GM12878 (cell line): ENCODE measurements around the gene ZDHHC7. TPM values are rescaled to one million over a fixed set of nuclear protein-coding genes. Genes with fewer than 3 reads are reported as not detected.

Experiments
- ATAC-seq: fragments of 200-7000 bp; cut with Tn5 transposase; 3 replicates; pipeline ENCODE4 v1.9.1; 2020; ENCODE audit warnings: mild to moderate bottlenecking, moderate library complexity
- BruUV-seq: library from RNA; stranded (reverse); fragments of 400-500 nt; replicated peaks from 2 replicates; lab custom pipeline; 2021; lab: Mats Ljungman, UMichigan
- CTCF ChIA-PET: fragments of 300-600 bp; sonication (Branson Sonifier 250); formaldehyde crosslinking; extraction: SDS; loops from one replicate; lab custom pipeline; 2021; ENCODE audit warnings: inconsistent platforms; lab: Yijun Ruan, JAX
- POLR2A ChIA-PET: fragments of 350-600 bp; formaldehyde crosslinking; extraction: SDS; loops from one replicate; lab custom pipeline; 2021; ENCODE audit warnings: inconsistent platforms; lab: Charles Lee
- RAD21 ChIA-PET: fragments of 300-600 bp; sonication (Branson Sonifier 250); formaldehyde crosslinking; loops from one replicate; lab custom pipeline; 2023; ENCODE audit warnings: antibody characterized with exemption; ENCODE audit not compliant: unreplicated experiment; lab: Charles Lee
- SMC1A ChIA-PET: fragments of 300-600 bp; sonication (Branson Sonifier 250); formaldehyde crosslinking; loops from one replicate; lab custom pipeline; 2023; ENCODE audit not compliant: unreplicated experiment, uncharacterized antibody; lab: Charles Lee
- DNase-seq: peaks from one replicate; pipeline ENCODE4 v3.0.0-alpha.2; 2011; ENCODE audit warnings: low read depth, low spot score
- FAIRE-seq: peaks from 3 replicates; lab custom pipeline; 2011; peaks lifted over from hg19 to GRCh38; lab: Jason Lieb, UNC
- H2AFZ ChIP-seq: 2 replicates; pipeline ENCODE4 v1.6.0; 2011; ENCODE audit warnings: low read depth, low read length, control low read depth; ENCODE audit not compliant: control insufficient read depth
- H3K27ac ChIP-seq: 2 replicates; pipeline ENCODE4 v1.5.1; 2011; ENCODE audit warnings: control low read depth; ENCODE audit not compliant: control insufficient read depth, insufficient read depth
- H3K27me3 ChIP-seq, 2 experiments: replicated peaks in 1 of 2; 2 replicates each; pipeline versions ENCODE4 v1.6.0 to v1.6.1; 2011; ENCODE audit warnings: low read length in 1 of 2; ENCODE audit not compliant: control insufficient read depth in 2 of 2, insufficient read depth in 2 of 2
- H3K36me3 ChIP-seq, 2 experiments: 2 replicates each; pipeline ENCODE4 v1.5.1; 2011; ENCODE audit warnings: low read length in 1 of 2; ENCODE audit not compliant: control insufficient read depth in 2 of 2, insufficient read depth in 2 of 2
- H3K4me1 ChIP-seq: 2 replicates; pipeline ENCODE4 v1.6.1; 2011; ENCODE audit warnings: mild to moderate bottlenecking, low read length, moderate library complexity, mixed read lengths; ENCODE audit not compliant: control insufficient read depth, insufficient read depth
- H3K4me2 ChIP-seq: 2 replicates; pipeline ENCODE4 v1.6.0; 2011; ENCODE audit warnings: control low read depth; ENCODE audit not compliant: control insufficient read depth, insufficient read depth
- H3K4me3 ChIP-seq: fragments of 200-600 bp; sonication (generic); 2 replicates; pipeline ENCODE4 v1.5.1; 2016
- H3K79me2 ChIP-seq: 2 replicates; pipeline ENCODE4 v1.6.0; 2011; ENCODE audit warnings: low read length; ENCODE audit not compliant: control insufficient read depth, insufficient read depth
- H3K9ac ChIP-seq: 2 replicates; pipeline ENCODE4 v1.8.0; 2011; ENCODE audit warnings: low read length, control low read depth, mixed read lengths; ENCODE audit not compliant: control insufficient read depth, insufficient read depth
- H3K9me3 ChIP-seq: replicated peaks from 3 replicates; pipeline ENCODE4 v1.5.1; 2011; ENCODE audit warnings: mild to moderate bottlenecking, low read length; ENCODE audit not compliant: control insufficient read depth, insufficient read depth
- H4K20me1 ChIP-seq: 2 replicates; pipeline ENCODE4 v1.6.0; 2011; ENCODE audit not compliant: control insufficient read depth, insufficient read depth
- MXI1 ChIP-seq: fragments of 150-350 bp; IDR thresholded peaks from 2 replicates; pipeline ENCODE4 v1.6.1; 2011; ENCODE audit warnings: low read depth, mild to moderate bottlenecking, inconsistent platforms, low read length, improper control_type of control experiment
- SKIL ChIP-seq: fragments of 450-650 bp; IDR thresholded peaks from 2 replicates; pipeline ENCODE4 v1.6.1; 2017; ENCODE audit warnings: mild to moderate bottlenecking, low read depth, inconsistent platforms; ENCODE audit not compliant: poor library complexity, severe bottlenecking
- SMC3 ChIP-seq: IDR thresholded peaks from 2 replicates; pipeline ENCODE4 v1.6.1; 2011; ENCODE audit warnings: low read length, improper control_type of control experiment, borderline replicate concordance
- SPI1 ChIP-seq: IDR thresholded peaks from 2 replicates; pipeline ENCODE4 v1.6.1; 2011; ENCODE audit warnings: low read depth, mild to moderate bottlenecking, low read length, moderate library complexity, borderline replicate concordance; ENCODE audit not compliant: insufficient read depth
- SRF ChIP-seq, 2 experiments: IDR thresholded peaks; 2 replicates each; pipeline ENCODE4 v1.6.1; 2011; ENCODE audit warnings: low read depth in 2 of 2, low read length in 2 of 2, mild to moderate bottlenecking in 1 of 2, moderate library complexity in 1 of 2
- TCF12 ChIP-seq: IDR thresholded peaks from 2 replicates; pipeline ENCODE4 v1.6.1; 2011; ENCODE audit warnings: low read depth, mild to moderate bottlenecking, low read length
- USF2 ChIP-seq: IDR thresholded peaks from 2 replicates; pipeline ENCODE4 v1.6.1; 2011; ENCODE audit warnings: low read depth, low read length, improper control_type of control experiment, borderline replicate concordance
- ZBED1 ChIP-seq: IDR thresholded peaks from 2 replicates; pipeline ENCODE4 v1.6.1; 2016; ENCODE audit warnings: borderline replicate concordance
- WGBS: methylation state at CpG from one replicate; pipeline ENCODE4 v1.1.6; 2016; ENCODE audit warnings: low lambda C conversion rate; ENCODE audit not compliant: insufficient replicate concordance, insufficient coverage; ENCODE audit errors: missing lambda C conversion rate; 5-methylcytosine and 5-hydroxymethylcytosine counted together
- in situ Hi-C: fragments of 300-500 bp; cut with MboI; formaldehyde crosslinking; loops from 9 replicates; pipeline ENCODE4 v1.14.3; 2018; ENCODE audit warnings: mixed read lengths
- intact Hi-C: fragments of 100-400 bp; cut with micrococcal nuclease; formaldehyde crosslinking; loops from one replicate; pipeline ENCODE4 v1.14.2; 2022; ENCODE audit not compliant: unreplicated experiment
- polyA plus RNA-seq, 11 experiments: library from polyadenylated mRNA; depleted of rRNA in 4 of 11; unstranded in 6 of 11; stranded (reverse) in 5 of 11; fragments of >200 nt; fragmentation: Nextera tagmentation in 4 of 11; fragmentation: Illumina TruSeq in 1 of 11; extraction: Ambion mirVana in 4 of 11; extraction: Trizol in 1 of 11; gene quantifications; 1 replicate in 1 of 11; 2 replicates in 10 of 11; pipeline versions ENCODE4 v1.2.1 to v1.2.3, GENCODE V29; 2011 to 2016; ENCODE audit warnings: inconsistent platforms in 2 of 11, missing spikeins in 2 of 11, low read depth in 1 of 11
- total RNA-seq, 4 experiments: library from RNA; depleted of rRNA in 3 of 4; stranded (reverse); fragments of >200 nt in 3 of 4; fragmentation: Illumina TruSeq in 1 of 4; extraction: Trizol in 1 of 4; gene quantifications; 2 replicates each; pipeline versions ENCODE4 v1.2.1 to v1.2.3, GENCODE V29; 2013 to 2021
- TF ChIP-seq, protein P1 (sequence below): IDR thresholded peaks from 2 replicates; pipeline ENCODE4 v1.6.1; 2011; ENCODE audit warnings: borderline replicate concordance, low read depth, mild to moderate bottlenecking, moderate library complexity, low read length; ENCODE audit not compliant: insufficient read depth, poor library complexity, severe bottlenecking
- TF ChIP-seq, protein P2 (sequence below): fragments of 450-650 bp; IDR thresholded peaks from 2 replicates; pipeline ENCODE4 v1.6.1; 2018; ENCODE audit warnings: mild to moderate bottlenecking, low read depth, moderate library complexity; ENCODE audit not compliant: partially characterized antibody

Gene ZDHHC7
- total and polyA plus RNA-seq, 10 of the 15 experiments (the other 5 are each of a cell fraction or from before 2014, with no cell fraction given), result 0.87 to 26.0 (median 20.0) TPM

DNA sequence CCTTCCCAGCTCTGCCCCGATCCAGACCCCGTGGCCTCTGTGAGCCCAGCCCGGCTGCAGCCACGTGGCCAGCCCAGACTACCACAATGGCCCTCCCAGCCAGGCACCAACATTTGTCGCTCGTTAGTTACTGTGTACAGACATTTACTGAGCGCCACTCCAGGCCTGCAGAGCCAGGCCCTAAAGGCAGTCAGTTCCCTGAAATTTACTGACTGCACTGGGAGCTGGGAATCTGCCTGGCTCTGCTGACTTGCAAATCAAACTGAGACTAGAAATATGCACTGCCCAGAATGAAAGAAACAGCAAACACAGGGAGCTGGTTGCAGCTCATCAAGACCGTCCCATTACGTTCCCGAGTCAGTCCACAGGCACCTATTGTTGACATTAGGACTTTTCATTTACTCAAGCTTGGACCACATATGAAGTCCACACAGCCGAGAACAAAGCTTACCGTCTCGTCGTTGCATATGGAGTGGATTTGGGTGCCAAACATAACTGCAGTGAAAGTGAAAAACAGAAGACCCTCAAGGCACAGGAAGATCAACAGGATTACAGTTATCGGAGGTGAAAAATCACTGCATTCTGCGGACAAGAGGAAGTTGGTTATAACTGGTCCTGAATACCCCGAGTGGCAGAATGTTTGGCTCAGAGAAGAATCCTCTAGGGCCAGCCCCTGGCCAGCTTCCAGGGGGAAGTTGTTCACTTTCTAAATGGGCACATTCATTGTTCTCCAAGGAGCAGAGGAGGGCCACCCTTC is 34.5 kb downstream of the ZDHHC7 start:
- CTCF ChIA-PET, result no interaction called here
- no TSS peak for BruUV-seq

More for the DNA sequence above, 34.5 kb downstream of the ZDHHC7 start:
- H3K9me3 ChIP-seq, result no peaks in the 10 kb centered on the region
- H3K27ac ChIP-seq, result no peak overlapping the region
- RAD21 ChIA-PET, result no interaction called here
- in situ Hi-C loops, result no loop called here
- H3K9ac ChIP-seq, result no peak overlapping the region
- DNase-seq, result no peak
- H3K79me2 ChIP-seq, result no peaks in the 10 kb centered on the region
- no peak overlapping the region for H2AFZ ChIP-seq
- no peak for TF ChIP-seq ZBED1
- TF ChIP-seq, protein P1, sequence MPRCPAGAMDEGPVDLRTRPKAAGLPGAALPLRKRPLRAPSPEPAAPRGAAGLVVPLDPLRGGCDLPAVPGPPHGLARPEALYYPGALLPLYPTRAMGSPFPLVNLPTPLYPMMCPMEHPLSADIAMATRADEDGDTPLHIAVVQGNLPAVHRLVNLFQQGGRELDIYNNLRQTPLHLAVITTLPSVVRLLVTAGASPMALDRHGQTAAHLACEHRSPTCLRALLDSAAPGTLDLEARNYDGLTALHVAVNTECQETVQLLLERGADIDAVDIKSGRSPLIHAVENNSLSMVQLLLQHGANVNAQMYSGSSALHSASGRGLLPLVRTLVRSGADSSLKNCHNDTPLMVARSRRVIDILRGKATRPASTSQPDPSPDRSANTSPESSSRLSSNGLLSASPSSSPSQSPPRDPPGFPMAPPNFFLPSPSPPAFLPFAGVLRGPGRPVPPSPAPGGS, result no peak
- TF ChIP-seq MXI1, result no peak
- no peak for TF ChIP-seq SRF (IDR thresholded peaks at IDR 0.05; ENCODE audit: low read depth in 2 of 2, low read length in 2 of 2)
- TF ChIP-seq, protein P2, sequence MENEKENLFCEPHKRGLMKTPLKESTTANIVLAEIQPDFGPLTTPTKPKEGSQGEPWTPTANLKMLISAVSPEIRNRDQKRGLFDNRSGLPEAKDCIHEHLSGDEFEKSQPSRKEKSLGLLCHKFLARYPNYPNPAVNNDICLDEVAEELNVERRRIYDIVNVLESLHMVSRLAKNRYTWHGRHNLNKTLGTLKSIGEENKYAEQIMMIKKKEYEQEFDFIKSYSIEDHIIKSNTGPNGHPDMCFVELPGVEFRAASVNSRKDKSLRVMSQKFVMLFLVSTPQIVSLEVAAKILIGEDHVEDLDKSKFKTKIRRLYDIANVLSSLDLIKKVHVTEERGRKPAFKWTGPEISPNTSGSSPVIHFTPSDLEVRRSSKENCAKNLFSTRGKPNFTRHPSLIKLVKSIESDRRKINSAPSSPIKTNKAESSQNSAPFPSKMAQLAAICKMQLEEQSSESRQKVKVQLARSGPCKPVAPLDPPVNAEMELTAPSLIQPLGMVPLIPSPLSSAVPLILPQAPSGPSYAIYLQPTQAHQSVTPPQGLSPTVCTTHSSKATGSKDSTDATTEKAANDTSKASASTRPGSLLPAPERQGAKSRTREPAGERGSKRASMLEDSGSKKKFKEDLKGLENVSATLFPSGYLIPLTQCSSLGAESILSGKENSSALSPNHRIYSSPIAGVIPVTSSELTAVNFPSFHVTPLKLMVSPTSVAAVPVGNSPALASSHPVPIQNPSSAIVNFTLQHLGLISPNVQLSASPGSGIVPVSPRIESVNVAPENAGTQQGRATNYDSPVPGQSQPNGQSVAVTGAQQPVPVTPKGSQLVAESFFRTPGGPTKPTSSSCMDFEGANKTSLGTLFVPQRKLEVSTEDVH, result no peak
- TF ChIP-seq TCF12, result no peak
- TF ChIP-seq SPI1, result no peak
- no peak for TF ChIP-seq SMC3
- TF ChIP-seq USF2, result no peak
- TF ChIP-seq SKIL, result no peak
- TF ChIP-seq, all 136 proteins: peak for 0
- Histone ChIP-seq H3K4me1 (no peaks in the 10 kb centered on the region), H3K4me3 (no peak overlapping the region), H4K20me1 (no peaks in the 10 kb centered on the region), H3K36me3 (peaks cover 16 to 19% of the 10 kb centered on the region in 2 experiments), H3K4me2 (no peak overlapping the region), H3K27me3 (no peaks in the 10 kb centered on the region)
- ChIA-PET SMC1A (interaction anchor here (1.4 kb wide), 2 partner anchors 22 to 238 kb away, joined by 3 to 4 read pairs; no protein-coding TSS in a partner anchor), POLR2A (no interaction called here)
- intact Hi-C loops, result no loop called here
- ATAC-seq (no peak), FAIRE-seq (no peak)
- 97% methylated on average over 17 of the region's 17 CpGs for WGBS
